ENCODE results near the gene EIF4G3.

The EIF4G3 gene

GRCh38 chr1:20988943-20989342 lies 187.8 kb downstream of the EIF4G3 start:
- no peak for DNase-seq (ENCODE audit: low read depth)

GRCh38 chr1:20987831-20988825 lies 188.6 kb downstream of the EIF4G3 start:
- DNase-seq (ENCODE audit: low read depth), result no peak

- DNase-seq (ENCODE audit: low read depth), result no peak
These were observed 193.3 kb downstream of the EIF4G3 start for GRCh38 chr1:20983297-20983889.

GRCh38 chr1:20982316-20982715 lies 194.4 kb downstream of the EIF4G3 start:
- no peak for DNase-seq (ENCODE audit: low read depth)

- DNase-seq (ENCODE audit: low read depth), result no peak
These were observed 194.8 kb downstream of the EIF4G3 start for GRCh38 chr1:20981915-20982314.

- no peak for DNase-seq (ENCODE audit: low read depth)
These were observed 196.6 kb downstream of the EIF4G3 start for GRCh38 chr1:20980051-20980450.

- DNase-seq (ENCODE audit: low read depth), result no peak
These were observed 198.3 kb downstream of the EIF4G3 start for GRCh38 chr1:20978413-20978812.

- no peak for DNase-seq (ENCODE audit: low read depth)
These were observed 201.0 kb downstream of the EIF4G3 start for GRCh38 chr1:20975668-20976067.

GRCh38 chr1:20974951-20975350 lies 201.7 kb downstream of the EIF4G3 start:
- no peak for DNase-seq (ENCODE audit: low read depth)

- DNase-seq (ENCODE audit: low read depth), result no peak
These were observed 202.6 kb downstream of the EIF4G3 start for GRCh38 chr1:20974069-20974468.

GRCh38 chr1:20972855-20973254 lies 203.8 kb downstream of the EIF4G3 start:
- DNase-seq (ENCODE audit: low read depth), result no peak

GRCh38 chr1:20964540-20965484 lies 211.9 kb downstream of the EIF4G3 start:
- DNase-seq (ENCODE audit: low read depth), result no peak

GRCh38 chr1:20962576-20963258 lies 214.0 kb downstream of the EIF4G3 start:
- DNase-seq (ENCODE audit: low read depth), result no peak

GRCh38 chr1:20958430-20958829 lies 218.3 kb downstream of the EIF4G3 start:
- no peak for DNase-seq (ENCODE audit: low read depth)

- DNase-seq (ENCODE audit: low read depth), result no peak
These were observed 220.4 kb downstream of the EIF4G3 start for GRCh38 chr1:20956272-20956671.

- no peak for DNase-seq (ENCODE audit: low read depth)
These were observed 226.0 kb downstream of the EIF4G3 start for GRCh38 chr1:20950679-20951078.

GRCh38 chr1:20949871-20950590 lies 226.7 kb downstream of the EIF4G3 start:
- DNase-seq (ENCODE audit: low read depth), result no peak

GRCh38 chr1:20948101-20948500 lies 228.6 kb downstream of the EIF4G3 start:
- DNase-seq (ENCODE audit: low read depth), result no peak

GRCh38 chr1:20947409-20947808 lies 229.3 kb downstream of the EIF4G3 start:
- DNase-seq (ENCODE audit: low read depth), result no peak

- no peak for DNase-seq (ENCODE audit: low read depth)
These were observed 240.1 kb downstream of the EIF4G3 start for GRCh38 chr1:20936621-20937020.

GRCh38 chr1:20936216-20936615 lies 240.5 kb downstream of the EIF4G3 start:
- no peak for DNase-seq (ENCODE audit: low read depth)
